GM10266 (cell line): ENCODE measurements around the gene SYCP2.

Experiments
- DNase-seq: peaks from one replicate; pipeline ENCODE4 v3.0.0; 2012; ENCODE audit errors: extremely low spot score
- TF ChIP-seq, protein P1 (sequence below): IDR thresholded peaks from 2 replicates; pipeline ENCODE4 v1.5.1; 2012; ENCODE audit warnings: mild to moderate bottlenecking, low read depth; ENCODE audit not compliant: control insufficient read depth, insufficient read depth; ENCODE audit errors: missing control alignments

SYCP2 gene

DNA sequence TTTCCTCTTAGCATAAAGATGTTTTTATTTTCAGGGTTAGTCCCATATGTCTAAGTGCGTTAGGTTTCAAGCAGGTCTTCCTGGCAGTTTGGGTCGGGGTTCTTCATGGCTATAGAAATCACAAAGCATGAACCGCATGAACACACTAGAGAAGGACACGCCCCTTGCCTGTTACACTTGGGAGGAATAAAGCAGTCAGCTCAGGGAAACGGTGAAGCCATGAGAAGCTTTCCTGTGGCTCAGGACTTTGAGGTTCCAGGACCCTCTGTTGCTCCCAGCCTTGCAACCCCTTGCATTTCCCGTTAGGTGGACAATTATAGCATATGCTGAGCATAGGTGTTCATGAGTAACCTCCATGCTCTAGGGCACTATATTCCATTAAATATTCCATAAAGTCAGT is 96.7 kb downstream of the SYCP2 start:
- DNase-seq, result no peak
- TF ChIP-seq, protein P1, sequence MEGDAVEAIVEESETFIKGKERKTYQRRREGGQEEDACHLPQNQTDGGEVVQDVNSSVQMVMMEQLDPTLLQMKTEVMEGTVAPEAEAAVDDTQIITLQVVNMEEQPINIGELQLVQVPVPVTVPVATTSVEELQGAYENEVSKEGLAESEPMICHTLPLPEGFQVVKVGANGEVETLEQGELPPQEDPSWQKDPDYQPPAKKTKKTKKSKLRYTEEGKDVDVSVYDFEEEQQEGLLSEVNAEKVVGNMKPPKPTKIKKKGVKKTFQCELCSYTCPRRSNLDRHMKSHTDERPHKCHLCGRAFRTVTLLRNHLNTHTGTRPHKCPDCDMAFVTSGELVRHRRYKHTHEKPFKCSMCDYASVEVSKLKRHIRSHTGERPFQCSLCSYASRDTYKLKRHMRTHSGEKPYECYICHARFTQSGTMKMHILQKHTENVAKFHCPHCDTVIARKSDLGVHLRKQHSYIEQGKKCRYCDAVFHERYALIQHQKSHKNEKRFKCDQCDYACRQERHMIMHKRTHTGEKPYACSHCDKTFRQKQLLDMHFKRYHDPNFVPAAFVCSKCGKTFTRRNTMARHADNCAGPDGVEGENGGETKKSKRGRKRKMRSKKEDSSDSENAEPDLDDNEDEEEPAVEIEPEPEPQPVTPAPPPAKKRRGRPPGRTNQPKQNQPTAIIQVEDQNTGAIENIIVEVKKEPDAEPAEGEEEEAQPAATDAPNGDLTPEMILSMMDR, result no peak

DNA sequence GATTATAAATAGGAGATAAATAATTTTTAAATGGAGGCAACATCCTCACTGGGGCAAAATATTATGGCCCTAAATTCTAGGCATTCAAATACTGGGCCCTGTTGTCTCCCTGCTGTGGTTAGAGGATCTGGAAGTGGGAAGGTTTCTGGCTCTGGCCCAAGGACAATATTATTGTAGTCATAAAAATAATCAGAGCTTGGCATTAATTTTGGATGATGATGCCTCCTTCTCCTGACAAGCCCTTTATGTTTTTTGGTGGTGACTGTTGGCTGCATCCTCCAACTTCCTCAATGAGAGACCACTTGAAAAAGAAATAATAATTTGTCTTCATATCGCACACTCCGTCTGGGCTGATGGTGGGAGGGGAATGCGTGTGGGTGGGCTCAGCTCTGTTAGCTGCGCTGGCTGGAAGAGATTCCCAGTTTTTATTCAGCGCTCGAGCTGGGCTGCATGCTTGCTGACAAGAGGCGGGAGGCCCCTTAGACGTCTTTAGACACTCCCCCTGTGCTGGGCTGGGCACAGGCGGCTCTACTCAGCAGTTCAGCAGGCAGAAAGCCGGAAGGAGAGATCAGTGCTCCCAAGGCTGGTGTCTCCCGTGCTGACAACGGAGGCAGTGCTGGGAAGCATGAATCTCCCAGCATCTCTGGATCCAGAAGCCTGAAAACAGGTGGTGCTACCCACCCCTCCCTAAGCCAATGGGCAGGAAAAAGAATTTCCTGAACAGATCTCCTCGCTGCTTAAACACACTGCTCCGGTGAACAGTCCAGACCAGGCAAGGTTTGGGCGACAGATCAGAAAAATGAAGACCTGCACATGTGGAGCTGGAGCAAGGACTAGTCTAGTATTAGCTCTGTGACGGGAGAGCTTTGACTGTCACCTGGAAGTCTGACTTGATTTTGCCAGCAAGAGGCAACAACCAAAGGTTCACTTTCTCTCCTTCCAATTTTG is 97.7 kb downstream of the SYCP2 start:
- TF ChIP-seq, protein P1, result no peak
- peak; percentile 24 for DNase-seq

DNA sequence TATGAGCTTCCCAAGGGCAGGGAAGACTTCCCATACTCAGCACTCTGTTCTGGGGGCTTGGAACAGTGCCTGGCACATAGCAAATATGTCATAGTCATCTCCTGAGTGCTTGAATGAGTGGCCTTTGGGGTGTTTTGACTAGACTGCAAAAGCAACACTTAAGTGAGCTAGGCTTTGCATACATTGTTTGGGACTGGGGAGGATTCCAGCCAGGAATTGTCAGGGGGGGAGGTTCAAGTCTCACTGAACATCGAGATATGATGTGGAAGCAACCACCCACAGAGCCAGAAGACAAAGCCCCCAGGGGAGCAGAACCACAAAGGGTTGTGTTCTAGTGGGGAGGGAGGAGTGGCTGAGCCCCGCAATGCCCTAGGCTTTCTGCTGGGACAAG is 98.4 kb downstream of the SYCP2 start:
- no peak for DNase-seq
- TF ChIP-seq, protein P1, result no peak

DNA sequence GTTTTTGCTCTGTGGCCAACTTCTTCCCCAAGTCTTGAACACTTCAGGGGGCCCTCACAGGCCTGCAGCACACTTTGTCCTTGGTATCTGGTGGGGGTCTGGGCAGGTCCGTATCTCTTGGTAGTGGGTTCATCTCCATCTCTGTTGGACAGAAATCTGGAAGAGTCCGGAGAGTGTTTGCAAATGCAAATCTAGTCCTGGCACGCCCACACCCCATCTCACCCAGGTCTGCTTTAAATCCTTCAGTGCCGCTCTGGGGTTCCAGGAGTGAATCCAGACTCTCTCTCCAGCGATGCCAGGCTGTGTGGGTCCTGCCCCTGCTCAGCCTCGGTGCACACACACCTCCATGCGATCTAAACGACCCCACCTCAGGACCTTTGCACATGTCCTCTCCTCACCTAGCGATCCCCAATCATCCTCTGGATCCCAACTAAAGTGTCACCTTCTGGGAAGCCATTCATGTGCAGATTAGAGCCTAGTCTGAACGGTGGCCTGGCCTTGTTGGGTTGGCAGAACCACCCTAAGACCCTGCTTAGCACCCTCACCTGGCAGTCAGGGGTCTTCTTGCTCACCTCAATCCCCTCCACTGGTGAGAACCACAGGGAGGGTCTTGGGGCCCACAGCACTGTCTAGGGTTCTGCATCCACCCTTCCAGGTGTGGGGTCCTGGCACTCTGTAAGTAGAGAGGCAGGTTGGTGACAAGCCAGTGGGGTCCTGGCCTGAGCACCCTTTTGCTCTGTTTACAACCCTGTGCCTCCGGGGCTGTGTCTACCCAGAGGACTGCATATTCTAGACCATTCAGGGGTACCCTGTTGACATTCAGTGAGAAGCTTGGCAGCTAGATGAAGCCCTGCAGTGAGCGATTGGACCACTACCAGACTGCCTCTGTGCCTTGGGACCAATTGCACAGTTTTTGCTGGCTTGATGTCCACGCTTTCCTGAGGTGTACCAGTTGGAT is 100.8 kb downstream of the SYCP2 start:
- peak; percentile 4 for DNase-seq

DNA sequence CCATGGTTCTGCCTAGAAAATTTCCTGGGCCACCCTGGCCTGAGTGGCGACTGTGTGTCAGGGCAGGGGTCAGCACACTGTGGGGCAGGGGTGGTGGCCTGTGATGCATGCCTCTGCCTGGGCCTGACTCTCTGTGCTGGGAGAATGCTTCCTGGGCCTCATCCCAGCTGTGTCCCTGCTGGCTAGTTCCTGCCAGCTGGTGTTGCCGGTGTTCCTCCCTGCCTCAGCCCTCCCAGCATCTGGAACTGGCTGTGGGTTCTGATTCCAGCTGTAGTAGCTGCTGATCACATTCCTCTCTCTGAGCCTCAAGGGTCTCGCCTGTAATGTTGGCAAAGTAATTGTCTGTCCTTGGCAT is 101.5 kb downstream of the SYCP2 start:
- TF ChIP-seq, protein P1, result no peak
- DNase-seq, result peak; percentile 2

More for the DNA sequence above, 100.8 kb downstream of the SYCP2 start:
- TF ChIP-seq, protein P1, result no peak

DNA sequence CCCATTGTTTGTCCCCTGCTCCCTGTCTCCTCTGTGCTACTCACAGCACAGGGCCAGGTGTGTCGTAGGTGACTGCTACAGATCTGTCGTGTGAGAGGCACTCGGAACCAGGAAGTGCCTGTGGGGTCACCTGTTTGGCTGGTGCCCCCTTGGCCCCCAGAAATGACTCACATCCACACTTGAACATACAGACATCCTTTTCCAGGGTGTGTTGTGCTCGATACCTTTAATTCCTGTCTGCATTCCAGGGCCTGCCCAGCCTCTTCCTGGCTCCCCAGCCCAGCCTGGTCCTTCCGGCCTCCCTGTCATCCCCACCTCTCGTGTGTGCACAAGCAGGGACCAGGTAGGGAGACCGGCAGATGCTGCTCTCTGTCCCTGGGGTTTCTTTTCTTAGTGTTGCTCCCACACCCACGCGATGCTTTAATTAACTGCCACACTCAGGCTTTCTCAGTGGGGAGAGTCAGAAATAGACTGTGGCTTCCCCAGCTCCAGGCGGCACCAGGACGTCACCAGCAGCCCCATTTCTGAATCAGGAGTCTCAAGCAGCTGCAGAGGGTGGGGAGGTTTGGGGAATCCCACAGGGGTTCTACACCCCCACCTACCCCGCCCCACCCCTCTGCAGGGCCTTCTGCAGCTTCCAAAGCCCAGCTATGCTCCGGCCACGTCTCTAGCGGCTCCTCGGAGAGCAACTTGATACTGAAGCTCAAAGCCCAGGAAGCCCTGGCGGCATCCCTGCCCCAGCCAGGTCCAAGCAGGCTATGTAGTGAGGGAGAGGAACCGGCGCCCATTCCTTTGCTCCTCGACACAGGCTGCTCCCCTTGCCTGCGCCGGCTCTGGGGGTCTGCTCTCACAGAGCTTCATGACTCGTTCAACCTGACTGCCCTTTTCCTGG is 102.2 kb downstream of the SYCP2 start:
- DNase-seq, result peak; percentile 53
- TF ChIP-seq, protein P1, result no peak
